HG03108 (cell line): ENCODE measurements around the gene NSUN2.
"Not testable (repeated sequence)": the region's sequence is repeated elsewhere in the genome, so short reads cannot be mapped to it uniquely, and the experiment has no call there.

Experiments used
- ATAC-seq: cut with Tn5 transposase; IDR thresholded peaks from one replicate; pipeline ENCODE4 v1.9.1; 2021; ENCODE audit warnings: moderate library complexity; ENCODE audit not compliant: unreplicated experiment

NSUN2 gene

GRCh38 chr5:6645571-6646362 is 12.9 kb upstream of the NSUN2 start:
- ATAC-seq, result not testable (repeated sequence)

- ATAC-seq, result no peak
Measured at GRCh38 chr5:6644794-6645241, 12.0 kb upstream of the NSUN2 start.

GRCh38 chr5:6642655-6643054 is 9.8 kb upstream of the NSUN2 start:
- ATAC-seq, result no peak

GRCh38 chr5:6638236-6638635 is 5.4 kb upstream of the NSUN2 start:
- no peak for ATAC-seq

GRCh38 chr5:6637590-6637989 is 4.7 kb upstream of the NSUN2 start:
- no peak for ATAC-seq

GRCh38 chr5:6637022-6637421 is 4.2 kb upstream of the NSUN2 start:
- no peak for ATAC-seq

GRCh38 chr5:6636293-6636692 is 3.4 kb upstream of the NSUN2 start:
- no peak for ATAC-seq

- ATAC-seq, result no peak
Measured at GRCh38 chr5:6634788-6635430, 2.1 kb upstream of the NSUN2 start.

- no peak for ATAC-seq
Measured at GRCh38 chr5:6634306-6634705, 1.5 kb upstream of the NSUN2 start.

GRCh38 chr5:6633469-6634245 is 813 bp upstream of the NSUN2 start:
- ATAC-seq, result peak; percentile 31

GRCh38 chr5:6632324-6632887 is 438 bp downstream of the NSUN2 start:
- peak; percentile 18 for ATAC-seq

GRCh38 chr5:6631441-6631840 is 1.4 kb downstream of the NSUN2 start:
- no peak for ATAC-seq

GRCh38 chr5:6626508-6626907 is 6.3 kb downstream of the NSUN2 start:
- ATAC-seq, result no peak

- no peak for ATAC-seq
Measured at GRCh38 chr5:6623941-6624340, 8.9 kb downstream of the NSUN2 start.

GRCh38 chr5:6623228-6623627 is 9.6 kb downstream of the NSUN2 start:
- ATAC-seq, result no peak

GRCh38 chr5:6616632-6617031 is 16.2 kb downstream of the NSUN2 start:
- no peak for ATAC-seq

- ATAC-seq, result no peak
Measured at GRCh38 chr5:6615034-6615815, 17.6 kb downstream of the NSUN2 start.

GRCh38 chr5:6611334-6612256 is 21.2 kb downstream of the NSUN2 start:
- ATAC-seq, result no peak

- no peak for ATAC-seq
Measured at GRCh38 chr5:6608016-6608415, 24.8 kb downstream of the NSUN2 start.

- ATAC-seq, result no peak
Measured at GRCh38 chr5:6607559-6607936, 25.3 kb downstream of the NSUN2 start.
